Mononuclear cell (primary cell): ENCODE measurements around the gene TRIM17. TPM values are rescaled to one million over a fixed set of nuclear protein-coding genes. Genes with fewer than 3 reads are reported as not detected.

Source experiments
- H3K27me3 ChIP-seq: 2 replicates; pipeline ENCODE4 v1.6.0; 2011; ENCODE audit warnings: low read length, control low read depth; ENCODE audit not compliant: insufficient read depth
- H3K4me1 ChIP-seq: 2 replicates; pipeline ENCODE4 v1.5.1; 2011; ENCODE audit warnings: mild to moderate bottlenecking, low read length, control low read depth; ENCODE audit not compliant: insufficient read depth
- H3K4me3 ChIP-seq: 2 replicates; pipeline ENCODE4 v1.5.1; 2011; ENCODE audit warnings: mild to moderate bottlenecking, low read length, moderate library complexity
- H3K9me3 ChIP-seq: 2 replicates; pipeline ENCODE4 v1.5.1; 2011; ENCODE audit warnings: low read depth, mild to moderate bottlenecking, control low read depth, low read length
- total RNA-seq: library from RNA; depleted of rRNA; stranded (reverse); fragments of >200 nt; gene quantifications from one replicate; pipeline ENCODE4 v1.2.3, GENCODE V29; 2012

The TRIM17 gene
- total RNA-seq, 1 donor: 0.42 TPM

GRCh38 chr1:228374711-228375577, 41.7 kb downstream of the TRIM17 start:
- Histone ChIP-seq H3K27me3 (peaks cover 14% of the 10 kb centered on the region), H3K4me1 (peaks cover 7% of the 10 kb centered on the region), H3K4me3 (no peak overlapping the region), H3K9me3 (no peaks in the 10 kb centered on the region)

DNA sequence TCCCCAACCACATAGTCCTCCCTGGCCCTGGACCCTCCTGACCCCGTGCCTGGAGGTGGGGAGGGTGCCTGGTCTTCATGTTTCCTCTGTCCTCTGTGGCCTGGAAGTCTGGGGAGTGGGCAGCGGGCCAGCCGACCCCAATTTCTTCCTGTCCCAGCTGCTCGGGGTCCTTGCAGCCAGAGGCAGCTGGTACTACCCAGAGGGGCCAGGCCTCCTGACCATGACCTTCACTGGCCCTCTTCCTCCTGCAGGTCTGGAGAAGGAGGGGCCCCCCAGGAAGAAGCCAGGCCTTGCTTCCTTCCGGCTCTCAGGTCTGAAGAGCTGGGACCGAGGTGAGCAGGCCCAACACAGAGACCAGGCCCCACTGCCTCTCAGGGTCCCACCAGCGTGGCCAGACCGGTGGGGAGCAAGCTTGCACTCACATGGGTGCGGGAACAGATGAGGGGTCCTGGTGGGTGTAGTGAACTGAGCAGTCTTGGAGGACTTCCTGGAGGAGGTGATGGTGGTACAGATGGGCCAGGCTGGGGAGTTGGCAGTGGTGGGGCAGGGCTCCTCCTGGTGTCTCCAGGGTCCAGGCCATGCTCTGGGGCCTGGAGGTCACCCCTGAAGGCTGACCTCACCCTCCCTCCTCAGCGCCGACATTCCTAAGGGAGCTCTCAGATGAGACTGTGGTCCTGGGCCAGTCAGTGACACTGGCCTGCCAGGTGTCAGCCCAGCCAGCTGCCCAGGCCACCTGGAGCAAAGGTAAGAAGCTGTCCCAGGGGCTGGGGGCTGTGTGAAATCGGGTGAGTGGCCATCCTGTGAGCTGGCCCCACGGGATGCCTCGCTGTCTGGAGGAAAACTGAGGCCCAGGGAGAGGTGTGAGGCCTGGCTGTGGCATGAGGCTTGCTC, 42.7 kb downstream of the TRIM17 start:
- peaks cover 4% of the 10 kb centered on the region for H3K4me1 ChIP-seq

GRCh38 chr1:228373004-228373680, 43.5 kb downstream of the TRIM17 start:
- H3K4me1 ChIP-seq: no peaks in the 10 kb centered on the region
- no peaks in the 10 kb centered on the region for H3K27me3 ChIP-seq
- H3K9me3 ChIP-seq: no peaks in the 10 kb centered on the region
- H3K4me3 ChIP-seq: no peak overlapping the region

More for the DNA sequence above, 42.7 kb downstream of the TRIM17 start:
- Histone ChIP-seq H3K9me3 (no peaks in the 10 kb centered on the region), H3K4me3 (no peak overlapping the region), H3K27me3 (peaks cover 4% of the 10 kb centered on the region)

DNA sequence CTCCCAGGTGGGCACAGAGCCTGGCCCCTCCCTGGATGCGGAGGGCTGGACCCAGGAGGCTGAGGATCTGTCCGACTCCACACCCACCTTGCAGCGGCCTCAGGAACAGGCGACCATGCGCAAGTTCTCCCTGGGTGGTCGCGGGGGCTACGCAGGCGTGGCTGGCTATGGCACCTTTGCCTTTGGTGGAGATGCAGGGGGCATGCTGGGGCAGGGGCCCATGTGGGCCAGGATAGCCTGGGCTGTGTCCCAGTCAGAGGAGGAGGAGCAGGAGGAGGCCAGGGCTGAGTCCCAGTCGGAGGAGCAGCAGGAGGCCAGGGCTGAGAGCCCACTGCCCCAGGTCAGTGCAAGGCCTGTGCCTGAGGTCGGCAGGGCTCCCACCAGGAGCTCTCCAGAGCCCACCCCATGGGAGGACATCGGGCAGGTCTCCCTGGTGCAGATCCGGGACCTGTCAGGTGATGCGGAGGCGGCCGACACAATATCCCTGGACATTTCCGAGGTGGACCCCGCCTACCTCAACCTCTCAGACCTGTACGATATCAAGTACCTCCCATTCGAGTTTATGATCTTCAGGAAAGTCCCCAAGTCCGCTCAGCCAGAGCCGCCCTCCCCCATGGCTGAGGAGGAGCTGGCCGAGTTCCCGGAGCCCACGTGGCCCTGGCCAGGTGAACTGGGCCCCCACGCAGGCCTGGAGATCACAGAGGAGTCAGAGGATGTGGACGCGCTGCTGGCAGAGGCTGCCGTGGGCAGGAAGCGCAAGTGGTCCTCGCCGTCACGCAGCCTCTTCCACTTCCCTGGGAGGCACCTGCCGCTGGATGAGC, 44.3 kb downstream of the TRIM17 start:
- no peak overlapping the region for H3K4me3 ChIP-seq
- no peaks in the 10 kb centered on the region for H3K9me3 ChIP-seq
- no peaks in the 10 kb centered on the region for H3K27me3 ChIP-seq
- H3K4me1 ChIP-seq: no peaks in the 10 kb centered on the region

GRCh38 chr1:228371741-228372182, 44.9 kb downstream of the TRIM17 start:
- Histone ChIP-seq H3K9me3 (no peaks in the 10 kb centered on the region), H3K27me3 (no peaks in the 10 kb centered on the region), H3K4me1 (no peaks in the 10 kb centered on the region), H3K4me3 (no peak overlapping the region)

DNA sequence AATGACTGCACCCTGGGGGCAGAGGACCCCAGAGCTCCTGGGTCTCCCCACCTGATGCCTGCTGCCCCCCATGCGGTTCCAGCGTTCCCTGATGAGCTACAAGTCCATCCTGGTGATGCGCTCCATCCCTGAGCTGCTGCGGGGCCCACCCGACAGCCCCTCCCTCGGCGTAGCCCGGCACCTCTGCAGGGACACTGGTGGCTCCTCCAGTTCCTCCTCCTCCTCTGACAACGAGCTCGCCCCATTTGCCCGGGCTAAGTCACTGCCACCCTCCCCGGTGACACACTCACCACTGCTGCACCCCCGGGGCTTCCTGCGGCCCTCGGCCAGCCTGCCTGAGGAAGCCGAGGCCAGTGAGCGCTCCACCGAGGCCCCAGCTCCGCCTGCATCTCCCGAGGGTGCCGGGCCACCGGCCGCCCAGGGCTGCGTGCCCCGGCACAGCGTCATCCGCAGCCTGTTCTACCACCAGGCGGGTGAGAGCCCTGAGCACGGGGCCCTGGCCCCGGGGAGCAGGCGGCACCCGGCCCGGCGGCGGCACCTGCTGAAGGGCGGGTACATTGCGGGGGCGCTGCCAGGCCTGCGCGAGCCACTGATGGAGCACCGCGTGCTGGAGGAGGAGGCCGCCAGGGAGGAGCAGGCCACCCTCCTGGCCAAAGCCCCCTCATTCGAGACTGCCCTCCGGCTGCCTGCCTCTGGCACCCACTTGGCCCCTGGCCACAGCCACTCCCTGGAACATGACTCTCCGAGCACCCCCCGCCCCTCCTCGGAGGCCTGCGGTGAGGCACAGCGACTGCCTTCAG, 45.5 kb downstream of the TRIM17 start:
- Histone ChIP-seq H3K4me1 (no peaks in the 10 kb centered on the region), H3K27me3 (no peaks in the 10 kb centered on the region), H3K9me3 (no peaks in the 10 kb centered on the region), H3K4me3 (no peak overlapping the region)

GRCh38 chr1:228370439-228370940, 46.2 kb downstream of the TRIM17 start:
- Histone ChIP-seq H3K27me3 (no peaks in the 10 kb centered on the region), H3K4me1 (no peaks in the 10 kb centered on the region), H3K9me3 (no peaks in the 10 kb centered on the region), H3K4me3 (no peak overlapping the region)

DNA sequence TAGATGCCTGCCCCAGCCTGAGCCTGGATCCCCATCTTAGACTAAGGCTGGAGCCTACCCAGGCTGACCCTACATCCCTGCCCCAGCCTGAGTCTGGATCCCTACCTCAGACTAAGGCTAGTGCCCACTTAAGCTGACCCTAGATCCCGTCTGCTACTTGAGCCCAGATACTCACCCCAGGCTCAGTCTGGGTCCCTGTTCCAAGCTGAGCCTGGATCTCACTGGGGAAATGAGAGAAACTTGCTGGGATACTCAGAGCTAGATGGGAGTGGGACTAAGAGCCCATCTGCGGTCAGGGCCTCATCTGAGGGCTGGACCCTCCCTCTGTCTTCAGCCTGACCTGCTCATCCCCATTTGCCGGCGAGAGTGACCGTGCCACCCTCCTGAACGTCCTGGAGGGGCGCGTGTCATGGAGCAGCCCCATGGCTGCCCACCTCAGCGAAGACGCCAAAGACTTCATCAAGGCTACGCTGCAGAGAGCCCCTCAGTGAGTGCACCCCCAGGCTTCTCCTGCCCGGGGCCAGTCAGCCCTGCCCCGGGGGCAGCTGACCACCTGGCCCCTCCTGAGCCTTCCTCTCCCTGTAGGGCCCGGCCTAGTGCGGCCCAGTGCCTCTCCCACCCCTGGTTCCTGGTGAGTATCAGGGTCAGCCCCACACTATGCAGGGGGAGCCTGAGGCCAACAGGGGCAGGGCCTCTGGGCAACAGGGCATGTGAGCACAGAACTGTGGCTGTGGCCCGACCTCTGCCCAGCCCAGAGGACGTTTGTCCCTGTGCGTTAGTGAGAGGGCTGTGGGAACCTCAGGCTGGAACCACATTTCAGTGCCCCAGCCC, 46.8 kb downstream of the TRIM17 start:
- Histone ChIP-seq H3K4me3 (no peak overlapping the region), H3K27me3 (no peaks in the 10 kb centered on the region), H3K9me3 (no peaks in the 10 kb centered on the region), H3K4me1 (no peaks in the 10 kb centered on the region)

DNA sequence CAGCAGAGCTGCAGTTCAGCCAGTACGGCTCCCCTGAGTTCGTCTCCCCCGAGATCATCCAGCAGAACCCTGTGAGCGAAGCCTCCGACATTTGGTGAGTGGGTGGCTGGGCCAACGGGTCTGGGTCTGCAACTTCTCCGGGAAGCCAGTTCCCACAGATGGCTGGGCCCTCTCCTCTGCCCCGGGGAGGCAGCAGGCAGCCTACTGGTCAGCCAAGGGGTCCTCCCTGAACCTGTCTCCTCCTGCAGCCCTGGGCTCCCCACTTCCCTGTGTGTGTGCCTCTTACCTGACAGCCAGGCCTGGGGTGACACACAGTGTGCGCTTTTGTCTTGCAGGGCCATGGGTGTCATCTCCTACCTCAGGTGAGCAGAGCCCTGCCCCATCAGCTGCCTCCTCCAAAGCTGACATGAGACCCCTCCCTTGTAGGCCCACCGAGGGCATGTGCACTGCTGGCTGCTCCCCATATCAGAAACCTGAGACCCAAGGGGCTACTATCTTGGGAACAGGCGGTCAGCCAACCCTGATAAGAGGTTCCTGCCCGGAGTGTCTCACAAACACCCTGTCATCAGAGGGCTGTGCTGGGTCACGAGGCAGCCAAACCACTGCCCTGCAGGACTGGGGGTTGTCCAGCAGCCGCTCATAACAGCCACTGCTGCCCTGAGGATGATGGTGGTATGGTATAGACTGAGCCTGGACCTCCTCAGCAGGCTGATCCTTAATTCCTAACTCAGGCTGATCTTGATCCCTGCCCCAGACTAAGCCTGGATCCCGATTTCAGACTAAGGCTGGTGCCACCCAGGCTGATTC, 47.7 kb downstream of the TRIM17 start:
- no peaks in the 10 kb centered on the region for H3K27me3 ChIP-seq
- H3K4me3 ChIP-seq: no peak overlapping the region
- no peaks in the 10 kb centered on the region for H3K9me3 ChIP-seq
- H3K4me1 ChIP-seq: no peaks in the 10 kb centered on the region

- Histone ChIP-seq H3K9me3 (no peaks in the 10 kb centered on the region), H3K4me1 (no peaks in the 10 kb centered on the region)
These were observed 48.6 kb downstream of the TRIM17 start for GRCh38 chr1:228367798-228368791.

More at GRCh38 chr1:228367798-228368791, 48.6 kb downstream of the TRIM17 start:
- no peak overlapping the region for H3K4me3 ChIP-seq
- H3K27me3 ChIP-seq: no peaks in the 10 kb centered on the region
